Glomerular endothelial cell (primary cell): Measurements from ENCODE around the gene PTPN12. TPM values are rescaled to one million over a fixed set of nuclear protein-coding genes. Genes with fewer than 3 reads are reported as not detected.
"Not testable (repeated sequence)": the region's sequence is repeated elsewhere in the genome, so short reads cannot be mapped to it uniquely, and the experiment has no call there.

Source experiments
- DNase-seq: peaks from one replicate; pipeline ENCODE4 v3.0.0-alpha.2; 2011; ENCODE audit warnings: low read depth, low spot score; ENCODE audit errors: extremely low read depth
- total RNA-seq: library from RNA; depleted of rRNA; stranded (reverse); fragments of >200 nt; gene quantifications from 2 replicates; pipeline ENCODE4 v1.2.3, GENCODE V29; 2015

Gene PTPN12
- total RNA-seq, 1 donor from 2014 or later: 136 TPM

DNA sequence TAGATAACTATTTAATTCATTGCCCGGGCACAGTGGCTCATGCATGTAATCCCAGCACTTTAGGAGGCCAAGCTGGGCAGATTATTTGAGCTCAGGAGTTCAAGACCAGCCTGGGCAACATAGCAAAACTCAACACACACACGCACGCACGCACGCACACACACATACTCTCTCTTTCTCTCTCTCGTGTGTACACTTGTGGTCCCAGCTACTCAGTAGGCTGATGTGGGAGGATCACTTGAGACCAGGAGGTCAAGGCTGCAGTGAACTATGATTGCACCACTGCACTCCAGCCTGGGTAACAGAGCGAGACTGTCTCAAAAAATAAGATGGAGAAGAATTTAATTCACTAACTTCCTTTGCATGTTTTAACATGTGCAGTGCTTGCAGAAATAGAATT is 38.1 kb downstream of the PTPN12 start:
- DNase-seq: no peak

DNA sequence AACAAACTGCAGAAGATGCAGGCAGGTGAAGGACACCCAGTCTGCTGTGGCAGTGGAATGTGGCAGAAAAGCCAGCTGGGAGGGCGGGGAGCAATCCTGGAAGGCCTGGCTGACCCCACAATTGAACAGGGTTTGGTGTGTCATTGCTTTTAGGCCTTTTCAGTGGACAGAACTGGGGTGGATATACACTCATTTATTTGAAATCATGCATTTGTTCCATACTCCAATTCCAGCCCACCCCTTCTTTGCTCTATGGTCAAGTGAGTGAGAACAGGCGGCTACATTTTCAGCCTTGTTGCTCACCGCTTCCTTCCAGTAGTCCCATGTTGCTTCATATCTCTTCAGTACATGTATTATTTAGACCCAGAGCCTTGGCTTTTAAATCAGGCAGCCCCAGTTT is 39.8 kb downstream of the PTPN12 start:
- DNase-seq: no peak

DNA sequence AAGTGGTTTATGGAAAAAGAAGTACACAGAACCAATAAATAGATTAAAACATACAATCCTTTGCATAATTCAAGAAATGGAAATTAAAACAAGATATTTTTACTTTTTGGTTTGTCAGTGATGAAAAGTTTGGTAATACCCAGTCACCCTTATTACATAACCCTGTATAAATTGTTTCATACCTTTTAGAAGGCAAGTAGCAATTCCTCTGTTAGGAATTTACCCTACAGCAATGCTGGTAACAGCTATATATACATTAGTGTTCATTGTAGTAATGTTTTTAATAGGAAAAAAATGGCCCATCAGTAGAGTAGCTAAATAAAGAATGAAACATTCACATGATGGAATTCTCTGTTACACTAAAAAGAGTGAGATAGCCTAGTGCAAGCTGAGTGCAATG is 42.7 kb downstream of the PTPN12 start:
- DNase-seq: no peak

DNA sequence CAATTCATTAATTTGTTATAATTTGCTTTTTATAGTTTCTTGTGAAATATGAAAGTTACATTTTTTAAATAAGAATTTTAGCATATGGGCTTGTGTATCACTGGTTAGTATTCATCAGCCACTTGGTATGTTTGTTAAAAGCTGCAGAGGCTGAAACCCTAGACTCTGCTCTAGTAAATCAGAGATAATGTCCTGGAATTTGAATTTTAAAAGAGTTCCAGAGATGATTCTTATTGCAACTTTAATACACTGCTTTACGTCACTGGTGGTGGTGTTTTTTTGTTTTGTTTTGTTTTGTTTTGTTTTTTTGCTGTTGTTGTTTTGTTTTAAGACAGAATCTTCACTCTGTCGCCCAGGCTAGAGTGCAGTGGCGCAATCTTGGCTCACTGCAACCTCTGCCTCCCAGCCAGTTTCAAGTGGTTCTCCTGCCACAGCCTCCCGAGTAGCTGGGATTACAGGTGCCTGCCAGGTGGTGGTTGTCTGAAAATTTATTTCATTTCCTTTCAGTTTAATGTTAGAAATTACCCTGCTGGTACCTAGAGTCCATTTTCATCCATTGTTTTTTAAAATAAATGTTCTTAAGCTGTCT is 43.8 kb downstream of the PTPN12 start:
- DNase-seq: no peak

DNA sequence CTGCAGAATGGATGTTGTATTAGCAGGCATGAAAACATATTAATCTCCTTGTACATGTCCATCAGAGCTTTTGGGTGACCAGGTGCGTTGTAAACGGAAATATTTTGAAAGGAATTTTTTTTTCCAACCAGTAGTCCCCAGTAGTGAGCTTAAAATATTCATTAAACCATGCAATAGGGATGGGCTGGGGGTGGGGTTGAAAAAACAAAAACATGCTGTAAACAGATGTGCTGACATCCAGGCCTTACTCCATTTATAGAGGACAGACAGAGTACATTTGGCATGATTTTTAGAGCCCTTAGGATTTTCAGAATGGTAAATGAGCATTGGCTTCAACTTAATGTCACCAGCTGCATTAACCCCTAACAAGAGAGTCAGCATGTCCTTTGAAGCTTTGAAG is 50.2 kb downstream of the PTPN12 start:
- no peak for DNase-seq

DNA sequence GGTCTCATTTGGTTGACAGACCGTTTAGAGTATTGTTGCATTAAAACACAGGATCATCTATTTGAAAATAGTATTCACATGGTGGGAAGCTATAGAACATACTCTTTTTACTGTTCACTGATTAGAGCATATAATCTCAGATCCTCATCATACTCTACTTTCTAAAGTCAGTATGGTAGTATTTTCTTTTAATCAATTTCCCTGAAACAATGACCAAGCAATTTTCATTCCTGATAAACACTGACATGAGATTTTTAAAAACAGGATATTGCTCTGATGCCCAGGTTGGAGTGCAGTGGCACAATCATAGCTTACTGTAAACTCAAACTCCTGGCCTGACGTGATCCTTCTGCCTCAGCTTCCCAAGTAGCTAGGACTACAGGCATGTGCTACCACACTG is 63.9 kb downstream of the PTPN12 start:
- DNase-seq: no peak

DNA sequence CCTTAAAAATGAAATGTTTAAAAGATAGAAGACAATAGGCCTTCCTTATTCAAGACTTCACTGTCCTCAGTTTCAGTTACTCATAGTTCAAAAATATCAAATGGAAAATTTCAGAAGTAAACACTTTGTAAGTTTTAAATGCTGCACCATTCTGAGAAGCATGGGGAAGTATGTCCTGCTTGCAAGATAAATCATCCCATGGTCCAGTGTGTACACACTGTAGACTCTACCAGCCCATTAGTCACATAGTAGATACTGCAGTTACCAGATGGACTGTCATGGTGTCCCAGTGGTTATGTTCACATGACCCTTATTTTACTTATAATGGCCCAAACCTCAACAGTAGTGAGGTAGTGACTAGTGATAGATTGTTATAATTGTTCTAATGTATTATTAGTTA is 69.5 kb downstream of the PTPN12 start:
- DNase-seq: no peak

DNA sequence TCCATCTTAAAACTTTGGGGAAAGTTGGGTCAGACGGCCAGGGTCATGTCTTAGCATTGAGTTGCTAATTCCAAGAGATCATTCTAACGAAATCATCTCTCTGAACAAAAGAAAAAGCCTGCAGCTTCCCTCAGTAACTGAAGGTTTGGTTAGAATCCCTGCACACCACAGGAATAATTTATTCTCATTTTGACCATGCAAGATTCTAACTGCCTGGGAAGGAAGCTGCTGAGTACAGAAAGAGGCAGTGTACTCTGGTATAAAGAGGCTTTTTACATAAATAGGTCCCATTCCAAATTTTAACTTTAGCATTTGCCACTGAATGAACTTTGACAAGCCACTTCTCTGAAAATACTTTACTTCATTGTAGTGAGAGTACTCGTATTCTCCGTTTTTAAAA is 82.2 kb downstream of the PTPN12 start:
- DNase-seq: no peak

DNA sequence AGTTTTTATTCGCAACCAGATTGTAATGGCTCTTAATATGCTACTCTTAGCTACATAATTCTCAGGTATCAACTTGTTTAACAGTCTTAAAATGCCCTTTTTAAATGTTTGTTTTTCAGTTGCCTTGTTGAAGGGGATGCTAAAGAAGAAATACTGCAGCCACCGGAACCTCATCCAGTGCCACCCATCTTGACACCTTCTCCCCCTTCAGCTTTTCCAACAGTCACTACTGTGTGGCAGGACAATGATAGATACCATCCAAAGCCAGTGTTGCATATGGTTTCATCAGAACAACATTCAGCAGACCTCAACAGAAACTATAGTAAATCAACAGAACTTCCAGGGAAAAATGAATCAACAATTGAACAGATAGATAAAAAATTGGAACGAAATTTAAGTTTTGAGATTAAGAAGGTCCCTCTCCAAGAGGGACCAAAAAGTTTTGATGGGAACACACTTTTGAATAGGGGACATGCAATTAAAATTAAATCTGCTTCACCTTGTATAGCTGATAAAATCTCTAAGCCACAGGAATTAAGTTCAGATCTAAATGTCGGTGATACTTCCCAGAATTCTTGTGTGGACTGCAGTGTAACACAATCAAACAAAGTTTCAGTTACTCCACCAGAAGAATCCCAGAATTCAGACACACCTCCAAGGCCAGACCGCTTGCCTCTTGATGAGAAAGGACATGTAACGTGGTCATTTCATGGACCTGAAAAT is 89.7 kb downstream of the PTPN12 start:
- DNase-seq: no peak

DNA sequence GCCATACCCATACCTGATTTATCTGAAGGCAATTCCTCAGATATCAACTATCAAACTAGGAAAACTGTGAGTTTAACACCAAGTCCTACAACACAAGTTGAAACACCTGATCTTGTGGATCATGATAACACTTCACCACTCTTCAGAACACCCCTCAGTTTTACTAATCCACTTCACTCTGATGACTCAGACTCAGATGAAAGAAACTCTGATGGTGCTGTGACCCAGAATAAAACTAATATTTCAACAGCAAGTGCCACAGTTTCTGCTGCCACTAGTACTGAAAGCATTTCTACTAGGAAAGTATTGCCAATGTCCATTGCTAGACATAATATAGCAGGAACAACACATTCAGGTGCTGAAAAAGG is 90.2 kb downstream of the PTPN12 start:
- DNase-seq: no peak

DNA sequence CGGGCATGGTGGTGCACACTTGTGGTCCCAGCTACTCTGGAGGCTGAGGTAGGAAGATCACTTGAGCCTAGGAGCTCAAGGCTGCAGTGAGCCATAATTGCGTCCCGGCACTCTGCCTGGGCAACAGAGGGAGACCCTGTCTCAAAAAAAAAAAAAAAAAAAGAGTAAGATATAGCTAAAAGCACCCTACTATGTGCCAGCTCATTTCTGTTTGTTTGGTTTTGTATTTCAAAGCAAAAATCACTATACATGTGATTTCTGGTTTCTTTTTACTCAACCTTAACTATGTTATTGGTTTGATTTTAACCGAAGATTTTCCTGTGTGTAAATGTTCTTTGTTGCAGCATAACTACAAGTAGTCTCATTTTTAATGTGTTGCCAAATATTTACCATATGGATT is 92.7 kb downstream of the PTPN12 start:
- DNase-seq: no peak

DNA sequence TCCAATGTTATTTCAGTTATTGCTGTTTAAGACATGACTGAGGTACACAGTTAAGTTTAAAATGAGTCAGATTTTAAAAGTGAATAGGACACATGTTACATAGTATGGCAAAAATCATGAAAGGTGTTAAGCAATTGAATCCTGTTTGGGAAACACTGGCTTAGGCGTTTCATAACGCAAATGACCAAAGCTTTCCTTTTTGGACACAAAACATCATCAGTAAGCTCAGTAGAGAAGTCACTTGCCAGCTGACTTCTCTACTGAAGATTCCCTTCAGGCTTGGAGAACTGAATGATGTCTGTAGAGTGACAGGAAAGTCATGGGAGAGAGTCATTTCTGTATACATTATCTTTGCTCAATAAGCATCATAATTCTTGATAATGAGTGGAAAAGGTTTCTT is 94.7 kb downstream of the PTPN12 start:
- no peak for DNase-seq

DNA sequence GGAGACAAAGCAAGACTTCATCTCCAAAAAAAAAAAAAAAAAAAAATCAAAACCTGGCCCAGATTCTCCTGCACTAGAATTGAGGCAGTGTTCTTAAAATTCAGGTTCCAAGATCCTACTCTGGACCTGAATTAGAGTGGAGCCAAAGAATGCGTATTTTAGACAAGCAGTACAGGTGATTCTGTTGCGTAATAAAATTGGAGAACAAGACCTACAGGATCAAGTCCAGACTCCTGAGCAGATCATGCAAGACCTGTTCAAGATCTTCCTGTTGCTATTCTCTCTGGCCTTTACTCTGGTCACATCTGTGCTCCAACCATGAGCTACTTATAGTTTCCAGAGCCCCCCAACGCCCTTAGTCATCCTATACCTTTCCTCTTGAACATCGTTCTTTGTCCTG is 107.7 kb downstream of the PTPN12 start:
- no peak for DNase-seq

DNA sequence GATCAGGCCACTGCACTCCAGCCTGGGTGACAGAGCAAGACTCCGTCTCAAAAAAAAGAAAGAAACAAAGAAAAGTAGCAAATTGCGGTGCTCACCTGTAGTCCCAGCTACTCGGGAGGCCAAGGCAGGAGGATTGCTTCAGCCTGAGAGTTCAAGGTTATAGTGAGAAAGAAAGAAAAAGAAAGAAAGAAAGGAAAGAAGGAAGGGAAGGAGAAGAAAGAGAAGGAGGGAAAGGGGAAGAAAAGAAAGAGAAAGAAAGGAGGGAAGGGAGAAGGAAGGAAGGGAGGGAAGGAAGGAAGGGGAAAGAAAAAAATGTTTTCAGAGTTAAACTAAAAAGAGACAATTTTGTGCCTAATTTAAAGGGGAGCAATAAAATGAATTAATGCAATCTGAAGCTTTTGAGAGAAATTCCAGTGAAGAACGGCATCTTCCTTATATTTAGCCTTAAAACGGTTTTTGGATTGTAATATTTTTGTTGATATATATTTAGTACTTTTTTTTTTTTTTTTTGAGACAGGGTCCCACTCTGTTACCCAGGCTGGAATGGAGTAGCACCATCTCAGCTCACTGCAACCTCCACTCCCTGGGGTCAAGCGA is 111.7 kb downstream of the PTPN12 start:
- DNase-seq: no peak

DNA sequence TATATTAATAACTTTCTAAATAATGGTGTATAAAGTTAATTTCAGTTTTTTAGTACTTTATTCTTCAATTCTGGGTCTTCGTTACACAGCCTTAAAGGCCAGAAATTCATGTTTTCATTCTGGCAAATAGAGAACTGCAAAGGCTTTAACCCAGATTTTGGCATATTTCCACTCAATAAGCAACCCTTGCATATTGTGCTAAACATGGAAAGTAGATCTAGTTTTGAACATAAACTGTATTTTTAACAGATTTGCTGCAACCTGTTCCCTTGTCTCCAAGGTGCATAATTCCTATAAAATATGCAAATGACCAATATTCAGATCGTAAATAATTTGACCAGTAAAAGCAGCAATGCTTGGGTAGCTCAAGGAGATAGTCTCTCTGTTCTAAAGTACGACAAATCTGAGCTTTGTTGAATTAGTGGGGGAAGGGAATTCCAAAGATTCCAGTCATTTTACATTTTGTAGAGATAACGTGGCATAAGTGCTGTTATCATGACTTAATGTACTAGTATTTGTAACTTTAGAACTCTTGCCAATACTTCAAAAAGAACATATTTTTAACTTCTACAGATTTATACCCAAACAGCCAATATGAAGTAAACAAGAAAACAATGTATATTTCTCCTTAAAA is 112.7 kb downstream of the PTPN12 start:
- DNase-seq: no peak

DNA sequence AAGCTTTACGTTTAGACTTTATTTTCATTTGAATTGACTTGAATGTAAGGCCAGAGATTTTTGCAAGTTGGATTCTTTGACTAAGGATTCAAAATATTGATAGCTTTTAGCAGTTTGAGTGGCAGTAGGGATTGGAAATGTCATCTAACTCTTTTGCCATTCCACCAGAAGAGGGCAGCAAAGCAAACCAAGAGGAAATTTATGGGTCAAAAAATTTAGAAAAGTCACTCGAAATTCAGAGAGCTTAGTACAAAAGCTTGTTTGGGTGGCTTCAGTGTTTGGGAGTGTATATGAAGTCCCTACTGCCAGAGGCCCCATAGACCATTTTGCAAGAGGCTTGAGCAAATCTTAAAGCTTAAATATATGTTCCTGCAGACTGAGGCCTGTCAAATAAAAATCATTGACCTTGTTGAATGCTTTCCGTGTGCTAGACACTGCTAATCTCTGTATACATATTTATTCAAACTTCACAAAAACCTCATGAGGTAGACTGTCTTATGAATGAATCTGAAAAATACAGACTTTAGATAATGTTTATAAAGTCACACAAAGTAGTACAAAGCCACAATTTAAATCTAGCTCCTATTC is 114.6 kb downstream of the PTPN12 start:
- peak; percentile 31 for DNase-seq

DNA sequence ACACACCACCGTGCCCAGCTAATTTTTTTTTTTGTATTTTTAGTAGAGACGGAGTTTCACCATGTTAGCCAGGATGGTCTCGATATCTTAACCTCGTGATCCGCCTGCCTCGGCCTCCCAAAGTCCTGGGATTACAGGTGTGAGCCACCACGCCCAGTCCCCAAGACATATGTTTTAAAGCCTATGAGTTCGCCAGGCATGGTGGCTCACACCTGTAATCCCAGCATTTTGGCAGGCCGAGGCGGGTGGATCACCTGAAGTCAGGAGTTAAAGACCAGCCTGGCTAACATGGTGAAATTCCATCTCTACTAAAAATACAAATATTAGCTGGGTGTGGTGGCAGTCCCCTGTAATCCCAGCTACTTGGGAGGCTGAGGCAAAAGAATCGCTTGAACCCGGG is 115.7 kb downstream of the PTPN12 start:
- not testable (repeated sequence) for DNase-seq

DNA sequence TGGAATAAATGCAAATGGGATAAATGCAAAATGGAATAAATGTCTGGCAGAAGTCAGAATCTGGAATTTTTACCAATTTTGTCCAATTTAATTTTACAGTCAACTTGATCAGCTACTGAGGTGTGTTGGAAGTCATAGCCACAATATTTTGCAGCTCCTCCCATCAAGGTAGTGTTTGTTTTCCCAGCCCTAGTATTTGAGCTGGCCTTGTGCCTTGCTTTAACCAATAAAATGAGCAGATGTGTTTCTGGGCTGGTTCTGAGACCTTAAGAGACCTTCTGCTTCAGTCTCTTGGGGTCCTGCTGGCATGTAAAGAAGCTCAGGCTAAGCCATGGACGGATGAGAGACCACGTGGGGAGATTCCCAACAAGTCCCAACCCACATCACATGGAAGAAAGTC is 116.5 kb downstream of the PTPN12 start:
- no peak for DNase-seq

DNA sequence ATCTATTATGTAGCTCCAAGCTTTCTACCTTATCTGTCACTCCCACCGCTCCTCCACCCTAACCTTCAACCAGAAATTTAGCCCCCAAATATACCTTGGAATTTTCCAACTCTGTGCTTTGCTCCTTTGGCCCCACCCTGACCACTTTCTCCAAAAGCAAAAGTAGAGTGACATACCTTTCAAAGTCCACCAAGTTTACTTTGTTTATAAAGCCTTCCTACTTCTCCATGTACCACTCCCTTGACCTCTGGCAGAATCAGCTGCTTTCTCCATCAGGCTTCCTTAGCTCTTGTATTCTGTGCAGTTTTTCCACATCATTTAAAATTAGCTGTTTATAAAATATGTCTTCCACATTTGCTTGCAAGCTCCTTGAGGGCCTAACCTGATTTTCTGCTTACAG is 118.3 kb downstream of the PTPN12 start:
- no peak for DNase-seq

DNA sequence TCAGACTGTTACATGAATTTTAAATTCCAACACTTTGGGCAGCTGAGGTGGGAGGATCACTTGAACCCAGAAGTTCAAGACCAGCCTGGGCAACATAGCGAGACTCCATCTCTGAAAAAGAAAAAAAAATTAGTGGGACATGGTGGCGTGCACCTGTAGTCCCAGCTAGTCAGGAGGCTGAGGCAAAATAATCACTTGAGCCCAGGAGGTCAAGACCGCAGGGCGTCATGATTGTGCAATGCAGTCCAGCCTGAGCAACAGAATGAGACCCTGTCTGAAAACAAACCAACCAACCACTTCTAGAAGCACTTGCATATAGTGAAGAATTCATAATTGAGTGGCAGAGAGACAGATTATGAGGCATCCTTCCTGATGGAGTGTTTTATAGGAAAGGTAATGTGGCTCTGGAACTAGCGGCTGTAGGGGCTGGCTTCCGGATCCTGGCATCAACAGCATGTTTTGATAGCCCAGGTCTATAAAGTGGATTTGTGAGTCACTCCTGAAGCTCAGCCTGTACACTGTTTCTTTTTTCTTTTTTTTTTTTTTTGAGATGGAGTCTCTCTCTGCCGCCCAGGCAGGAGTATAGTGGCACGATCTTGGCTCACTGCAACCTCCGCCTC is 118.9 kb downstream of the PTPN12 start:
- no peak for DNase-seq
